Thyroid gland (tissue), 4 donors: ENCODE data around the gene SERPINB1. TPM values are rescaled to one million over a fixed set of nuclear protein-coding genes. Genes with fewer than 3 reads are reported as not detected.
A peak's percentile ranks its signal among the peaks of the same experiment; 100 is the strongest.

Experiments used
- DNase-seq, 2 donors: peaks; one replicate each; pipeline ENCODE4 v3.0.0-alpha.2; 2019
- H3K27ac ChIP-seq, 3 donors: fragments of 200-600 bp; sonication (generic); 1 replicate in 2 of 3; 2 replicates in 1 of 3; pipeline ENCODE4 v1.5.1; 2016 to 2019; ENCODE audit warnings: mild to moderate bottlenecking in 1 of 3, moderate library complexity in 1 of 3
- H3K27me3 ChIP-seq: fragments of 200-600 bp; sonication (generic); one replicate; pipeline ENCODE4 v1.5.1; 2019
- H3K36me3 ChIP-seq, 2 donors: fragments of 200-600 bp; sonication (generic); one replicate each; pipeline ENCODE4 v1.5.1; 2016 to 2019
- H3K4me1 ChIP-seq, 2 donors: fragments of 200-600 bp; sonication (generic); one replicate each; pipeline ENCODE4 v1.5.1; 2017 to 2019
- H3K4me3 ChIP-seq, 3 donors: fragments of 200-600 bp; sonication (generic); replicated peaks in 1 of 3; 1 replicate in 2 of 3; 2 replicates in 1 of 3; pipeline ENCODE4 v1.5.1; 2016; ENCODE audit warnings: mild to moderate bottlenecking in 1 of 3
- H3K9me3 ChIP-seq: fragments of 200-600 bp; sonication (generic); one replicate; pipeline ENCODE4 v1.5.1; 2017
- CTCF ChIP-seq, 6 experiments: fragments of 200-600 bp in 3 of 6; fragments of 450-650 bp in 3 of 6; sonication (generic) in 3 of 6; IDR thresholded peaks; one replicate each; pipeline ENCODE4 v1.5.1; 2016 to 2019; ENCODE audit warnings: antibody characterized with exemption in 6 of 6, mild to moderate bottlenecking in 2 of 6, inconsistent platforms in 1 of 6, moderate library complexity in 1 of 6
- POLR2A ChIP-seq, 2 donors: fragments of 450-650 bp; IDR thresholded peaks; one replicate each; pipeline ENCODE4 v1.6.1; 2017; ENCODE audit warnings: antibody characterized with exemption in 2 of 2, mild to moderate bottlenecking in 2 of 2, moderate library complexity in 1 of 2
- WGBS, 2 donors: methylation state at CpG; one replicate each; pipeline ENCODE4 v1.1.5; 2017; 5-methylcytosine and 5-hydroxymethylcytosine counted together
- intact Hi-C: fragments of 100-400 bp; cut with DNase I; formaldehyde crosslinking; loops from one replicate; pipeline ENCODE4 v1.15.1; 2023
- total RNA-seq, 4 donors: library from RNA; depleted of rRNA; stranded (reverse); fragments of >200 nt; gene quantifications; one replicate each; pipeline ENCODE4 v1.2.3, GENCODE V29; 2016

SERPINB1 gene
- total RNA-seq, 4 donors from 2014 or later, result 36.2 to 52.8 (median 43.4) TPM

GRCh38 chr6:2823104-2823850, 18.4 kb downstream of the SERPINB1 start:
- peaks cover 17 to 23% of the 10 kb centered on the region in 2 donors for H3K4me1 ChIP-seq
- TF ChIP-seq CTCF (IDR thresholded peaks at IDR 0.05) (no peak), POLR2A (IDR thresholded peaks at IDR 0.05) (no peak)
- no peaks in the 10 kb centered on the region for H3K27me3 ChIP-seq
- H3K9me3 ChIP-seq, result no peaks in the 10 kb centered on the region
- H3K36me3 ChIP-seq, result no peaks in the 10 kb centered on the region
- H3K27ac ChIP-seq, result no peak overlapping the region
- no peak for DNase-seq
- intact Hi-C loops, result no loop called here
- H3K4me3 ChIP-seq, result no peak overlapping the region
- 94 to 98% methylated on average over 7 of the region's 7 CpGs for WGBS, 2 donors

GRCh38 chr6:2821554-2821953, 20.1 kb downstream of the SERPINB1 start:
- peaks cover 28 to 29% of the 10 kb centered on the region in 2 donors for H3K4me1 ChIP-seq
- no peaks in the 10 kb centered on the region for H3K27me3 ChIP-seq
- no peak for DNase-seq
- no peaks in the 10 kb centered on the region for H3K36me3 ChIP-seq
- H3K4me3 ChIP-seq, result no peak overlapping the region
- no peaks in the 10 kb centered on the region for H3K9me3 ChIP-seq
- no peak overlapping the region for H3K27ac ChIP-seq
- TF ChIP-seq CTCF (IDR thresholded peaks at IDR 0.05) (no peak), POLR2A (IDR thresholded peaks at IDR 0.05) (no peak)
- whole genome bisulfite sequencing, 2 donors, result 94 to 97% methylated on average over 3 of the region's 3 CpGs
- intact Hi-C loops, result no loop called here

GRCh38 chr6:2820415-2820814, 21.2 kb downstream of the SERPINB1 start:
- H3K9me3 ChIP-seq, result no peaks in the 10 kb centered on the region
- peaks cover 28 to 29% of the 10 kb centered on the region in 2 donors for H3K4me1 ChIP-seq
- H3K27me3 ChIP-seq, result no peaks in the 10 kb centered on the region
- 82 to 89% methylated on average over 2 of the region's 2 CpGs for WGBS, 2 donors
- no peaks in the 10 kb centered on the region for H3K36me3 ChIP-seq
- TF ChIP-seq CTCF (IDR thresholded peaks at IDR 0.05), result no peak
- no peak for TF ChIP-seq POLR2A (IDR thresholded peaks at IDR 0.05)
- H3K27ac ChIP-seq, result peak overlapping the region in 2 of 3 donors; percentile 25 to 78
- no peak for DNase-seq
- intact Hi-C loops, result no loop called here
- H3K4me3 ChIP-seq, result no peak overlapping the region

GRCh38 chr6:2819978-2820377, 21.7 kb downstream of the SERPINB1 start:
- WGBS, 2 donors, result 65 to 73% methylated on average over 7 of the region's 7 CpGs
- TF ChIP-seq CTCF (IDR thresholded peaks at IDR 0.05), result no peak
- no peak for DNase-seq
- intact Hi-C loops, result no loop called here
- Histone ChIP-seq H3K4me3 (no peak overlapping the region), H3K27ac (peak overlapping the region; percentile 25 to 82 (median 78)), H3K36me3 (no peaks in the 10 kb centered on the region), H3K27me3 (no peaks in the 10 kb centered on the region), H3K4me1 (peaks cover 28 to 29% of the 10 kb centered on the region in 2 donors), H3K9me3 (no peaks in the 10 kb centered on the region)

GRCh38 chr6:2819115-2819514, 22.5 kb downstream of the SERPINB1 start:
- DNase-seq, result no peak
- Histone ChIP-seq H3K27ac (peak overlapping the region; percentile 78 to 91 (median 82)), H3K4me1 (peaks cover 28 to 29% of the 10 kb centered on the region in 2 donors), H3K4me3 (no peak overlapping the region), H3K9me3 (no peaks in the 10 kb centered on the region), H3K27me3 (no peaks in the 10 kb centered on the region), H3K36me3 (no peaks in the 10 kb centered on the region)
- 84 to 87% methylated on average over 5 of the region's 5 CpGs for WGBS, 2 donors
- intact Hi-C loops, result no loop called here
- no peak for TF ChIP-seq CTCF (IDR thresholded peaks at IDR 0.05)
- TF ChIP-seq POLR2A (IDR thresholded peaks at IDR 0.05), result no peak
